GM19099 (cell line): Measurements from ENCODE around the gene PTPRK.

ENCODE experiments used
- POLR2A ChIP-seq: IDR thresholded peaks from 3 replicates; pipeline ENCODE4 v1.6.1; 2011; ENCODE audit warnings: low read depth; ENCODE audit not compliant: insufficient read length; ENCODE audit errors: extremely low read depth

PTPRK gene

GRCh38 chr6:128452713-128453112 is 67.7 kb downstream of the PTPRK start:
- TF ChIP-seq POLR2A: no peak

GRCh38 chr6:128446497-128446896 is 73.9 kb downstream of the PTPRK start:
- no peak for TF ChIP-seq POLR2A

- TF ChIP-seq POLR2A: no peak
Observed at GRCh38 chr6:128443553-128443952, 76.8 kb downstream of the PTPRK start.

GRCh38 chr6:128439627-128440026 is 80.8 kb downstream of the PTPRK start:
- no peak for TF ChIP-seq POLR2A

- no peak for TF ChIP-seq POLR2A
Observed at GRCh38 chr6:128438393-128438792, 82.0 kb downstream of the PTPRK start.

- TF ChIP-seq POLR2A: no peak
Observed at GRCh38 chr6:128437685-128438084, 82.7 kb downstream of the PTPRK start.

GRCh38 chr6:128432394-128432793 is 88.0 kb downstream of the PTPRK start:
- TF ChIP-seq POLR2A: no peak

- TF ChIP-seq POLR2A: no peak
Observed at GRCh38 chr6:128427139-128427538, 93.3 kb downstream of the PTPRK start.

GRCh38 chr6:128425856-128426255 is 94.5 kb downstream of the PTPRK start:
- TF ChIP-seq POLR2A: no peak

GRCh38 chr6:128422871-128423270 is 97.5 kb downstream of the PTPRK start:
- TF ChIP-seq POLR2A: no peak

- no peak for TF ChIP-seq POLR2A
Observed at GRCh38 chr6:128422200-128422599, 98.2 kb downstream of the PTPRK start.

GRCh38 chr6:128421788-128422187 is 98.6 kb downstream of the PTPRK start:
- no peak for TF ChIP-seq POLR2A

GRCh38 chr6:128417698-128418097 is 102.7 kb downstream of the PTPRK start:
- TF ChIP-seq POLR2A: no peak

GRCh38 chr6:128415387-128415786 is 105.0 kb downstream of the PTPRK start:
- TF ChIP-seq POLR2A: no peak

GRCh38 chr6:128414943-128415342 is 105.5 kb downstream of the PTPRK start:
- no peak for TF ChIP-seq POLR2A

- TF ChIP-seq POLR2A: no peak
Observed at GRCh38 chr6:128413291-128413690, 107.1 kb downstream of the PTPRK start.

GRCh38 chr6:128412680-128413079 is 107.7 kb downstream of the PTPRK start:
- TF ChIP-seq POLR2A: no peak
